ENCODE data around the gene C18orf32. TPM values are rescaled to one million over a fixed set of nuclear protein-coding genes. Genes with fewer than 3 reads are reported as not detected.

The C18orf32 gene
- total and polyA plus RNA-seq, 10 of the 15 experiments (the other 5 are each of a cell fraction or from before 2014, with no cell fraction given): 11.5 to 67.0 (median 32.9) TPM

DNA sequence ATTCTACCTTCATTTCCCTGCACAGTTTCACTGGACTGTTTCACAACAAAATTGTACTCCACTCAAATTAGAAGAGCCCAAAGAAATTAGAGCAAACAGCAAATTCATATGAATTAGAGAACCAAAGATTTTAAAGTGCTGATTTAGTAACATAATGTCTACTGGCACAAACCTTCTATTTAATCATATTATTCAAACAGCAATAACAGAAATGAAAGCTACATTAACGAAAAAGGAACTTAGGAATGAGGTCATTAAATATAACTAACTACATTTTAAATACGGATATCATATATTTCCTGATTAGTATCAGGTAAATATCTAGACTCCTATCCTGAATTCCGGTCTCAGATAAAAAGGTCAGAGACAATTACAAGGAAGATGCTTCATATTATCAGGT lies 5.1 kb downstream of the C18orf32 start:
- no TSS peak for BruUV-seq (replicated peaks)
- ChIA-PET RAD21 (ENCODE audit: unreplicated experiment) (no interaction called here), CTCF (no interaction called here), POLR2A (interaction anchor here (0.6 kb wide), 1 partner anchor 23 kb away, joined by 12 read pairs; no protein-coding TSS in a partner anchor), SMC1A (ENCODE audit: uncharacterized antibody, unreplicated experiment) (no interaction called here)
- in situ Hi-C loops (cut with MboI) (loop anchor here (25.0 kb wide), 1 partner anchor 1555 kb away; the partner anchor contains the start of gene SMAD4), intact Hi-C loops (cut with micrococcal nuclease; ENCODE audit: unreplicated experiment) (no loop called here)
- Histone ChIP-seq H3K4me1 (ENCODE audit: control insufficient read depth, insufficient read depth, low read length) (peaks cover 6% of the 10 kb centered on the region), H2AFZ (ENCODE audit: control insufficient read depth, low read depth, low read length) (no peak overlapping the region), H3K27me3 (replicated peaks in 1 of 2; ENCODE audit: control insufficient read depth in 2 of 2, insufficient read depth in 2 of 2, low read length in 1 of 2) (no peaks in the 10 kb centered on the region), H4K20me1 (ENCODE audit: control insufficient read depth, insufficient read depth) (no peaks in the 10 kb centered on the region), H3K4me2 (ENCODE audit: control insufficient read depth, insufficient read depth) (no peak overlapping the region), H3K27ac (ENCODE audit: control insufficient read depth, insufficient read depth) (no peak overlapping the region), H3K36me3 (ENCODE audit: control insufficient read depth in 2 of 2, insufficient read depth in 2 of 2, low read length in 1 of 2) (peaks cover 0 to 9% of the 10 kb centered on the region in 2 experiments; a peak in 1 of 4 replicates), H3K79me2 (ENCODE audit: control insufficient read depth, insufficient read depth, low read length) (peaks cover 22% of the 10 kb centered on the region), H3K9ac (ENCODE audit: control insufficient read depth, insufficient read depth, low read length) (no peak overlapping the region), H3K4me3 (no peak overlapping the region), H3K9me3 (replicated peaks; ENCODE audit: control insufficient read depth, insufficient read depth, low read length) (no peaks in the 10 kb centered on the region)
- ATAC-seq (no peak), DNase-seq (ENCODE audit: low read depth, low spot score) (no peak), FAIRE-seq (no peak)
- WGBS (ENCODE audit: insufficient coverage, insufficient replicate concordance, low lambda C conversion rate, missing lambda C conversion rate): 84% methylated on average over 3 of the region's 3 CpGs
- no peak for TF ChIP-seq SUZ12 (IDR thresholded peaks at IDR 0.05; ENCODE audit: unreplicated experiment)
- no peak for TF ChIP-seq CEBPB (IDR thresholded peaks at IDR 0.05; ENCODE audit: borderline replicate concordance in 1 of 2, low read depth in 2 of 2, low read length in 2 of 2)
- TF ChIP-seq BHLHE40 (IDR thresholded peaks at IDR 0.05; ENCODE audit: borderline replicate concordance in 1 of 2, low read depth in 2 of 2, low read length in 1 of 2): no peak
- no peak for TF ChIP-seq NR2F1 (conservative IDR thresholded peaks at IDR 0.05)
- TF ChIP-seq HDGF (IDR thresholded peaks at IDR 0.05): no peak
- no peak for TF ChIP-seq CEBPZ (IDR thresholded peaks at IDR 0.05; ENCODE audit: low read depth, low read length)
- TF ChIP-seq, protein P1, sequence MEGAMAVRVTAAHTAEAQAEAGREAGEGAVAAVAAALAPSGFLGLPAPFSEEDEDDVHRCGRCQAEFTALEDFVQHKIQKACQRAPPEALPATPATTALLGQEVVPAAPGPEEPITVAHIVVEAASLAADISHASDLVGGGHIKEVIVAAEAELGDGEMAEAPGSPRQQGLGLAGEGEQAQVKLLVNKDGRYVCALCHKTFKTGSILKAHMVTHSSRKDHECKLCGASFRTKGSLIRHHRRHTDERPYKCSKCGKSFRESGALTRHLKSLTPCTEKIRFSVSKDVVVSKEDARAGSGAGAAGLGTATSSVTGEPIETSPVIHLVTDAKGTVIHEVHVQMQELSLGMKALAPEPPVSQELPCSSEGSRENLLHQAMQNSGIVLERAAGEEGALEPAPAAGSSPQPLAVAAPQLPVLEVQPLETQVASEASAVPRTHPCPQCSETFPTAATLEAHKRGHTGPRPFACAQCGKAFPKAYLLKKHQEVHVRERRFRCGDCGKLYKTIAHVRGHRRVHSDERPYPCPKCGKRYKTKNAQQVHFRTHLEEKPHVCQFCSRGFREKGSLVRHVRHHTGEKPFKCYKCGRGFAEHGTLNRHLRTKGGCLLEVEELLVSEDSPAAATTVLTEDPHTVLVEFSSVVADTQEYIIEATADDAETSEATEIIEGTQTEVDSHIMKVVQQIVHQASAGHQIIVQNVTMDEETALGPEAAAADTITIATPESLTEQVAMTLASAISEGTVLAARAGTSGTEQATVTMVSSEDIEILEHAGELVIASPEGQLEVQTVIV (IDR thresholded peaks at IDR 0.05; ENCODE audit: borderline replicate concordance, partially characterized antibody): no peak
- no peak for TF ChIP-seq SMC3 (IDR thresholded peaks at IDR 0.05; ENCODE audit: borderline replicate concordance, low read length)
- TF ChIP-seq IKZF1 (conservative IDR thresholded peaks at IDR 0.05): no peak
- TF ChIP-seq, protein P2, sequence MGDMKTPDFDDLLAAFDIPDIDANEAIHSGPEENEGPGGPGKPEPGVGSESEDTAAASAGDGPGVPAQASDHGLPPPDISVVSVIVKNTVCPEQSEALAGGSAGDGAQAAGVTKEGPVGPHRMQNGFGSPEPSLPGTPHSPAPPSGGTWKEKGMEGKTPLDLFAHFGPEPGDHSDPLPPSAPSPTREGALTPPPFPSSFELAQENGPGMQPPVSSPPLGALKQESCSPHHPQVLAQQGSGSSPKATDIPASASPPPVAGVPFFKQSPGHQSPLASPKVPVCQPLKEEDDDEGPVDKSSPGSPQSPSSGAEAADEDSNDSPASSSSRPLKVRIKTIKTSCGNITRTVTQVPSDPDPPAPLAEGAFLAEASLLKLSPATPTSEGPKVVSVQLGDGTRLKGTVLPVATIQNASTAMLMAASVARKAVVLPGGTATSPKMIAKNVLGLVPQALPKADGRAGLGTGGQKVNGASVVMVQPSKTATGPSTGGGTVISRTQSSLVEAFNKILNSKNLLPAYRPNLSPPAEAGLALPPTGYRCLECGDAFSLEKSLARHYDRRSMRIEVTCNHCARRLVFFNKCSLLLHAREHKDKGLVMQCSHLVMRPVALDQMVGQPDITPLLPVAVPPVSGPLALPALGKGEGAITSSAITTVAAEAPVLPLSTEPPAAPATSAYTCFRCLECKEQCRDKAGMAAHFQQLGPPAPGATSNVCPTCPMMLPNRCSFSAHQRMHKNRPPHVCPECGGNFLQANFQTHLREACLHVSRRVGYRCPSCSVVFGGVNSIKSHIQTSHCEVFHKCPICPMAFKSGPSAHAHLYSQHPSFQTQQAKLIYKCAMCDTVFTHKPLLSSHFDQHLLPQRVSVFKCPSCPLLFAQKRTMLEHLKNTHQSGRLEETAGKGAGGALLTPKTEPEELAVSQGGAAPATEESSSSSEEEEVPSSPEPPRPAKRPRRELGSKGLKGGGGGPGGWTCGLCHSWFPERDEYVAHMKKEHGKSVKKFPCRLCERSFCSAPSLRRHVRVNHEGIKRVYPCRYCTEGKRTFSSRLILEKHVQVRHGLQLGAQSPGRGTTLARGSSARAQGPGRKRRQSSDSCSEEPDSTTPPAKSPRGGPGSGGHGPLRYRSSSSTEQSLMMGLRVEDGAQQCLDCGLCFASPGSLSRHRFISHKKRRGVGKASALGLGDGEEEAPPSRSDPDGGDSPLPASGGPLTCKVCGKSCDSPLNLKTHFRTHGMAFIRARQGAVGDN (IDR thresholded peaks at IDR 0.05): no peak
- no peak for TF ChIP-seq MYC (IDR thresholded peaks at IDR 0.05; ENCODE audit: insufficient read depth, insufficient read length, insufficient replicate concordance, low read length, severe bottlenecking)

Data from GM12878 (cell line).